H4 (cell line): ENCODE measurements around the gene FLT1. TPM values are rescaled to one million over a fixed set of nuclear protein-coding genes. Genes with fewer than 3 reads are reported as not detected.

Experiments used
- DNase-seq: peaks from one replicate; pipeline ENCODE4 v3.0.0-alpha.2; 2015; ENCODE audit warnings: low spot score
- total RNA-seq: library from RNA; depleted of rRNA; stranded (reverse); fragments of >200 nt; shearing (Covaris generic); gene quantifications from 2 replicates; pipeline ENCODE4 v1.2.3, GENCODE V29; 2014

Gene FLT1
- total RNA-seq, 1 experiment from 2014 or later: 0.43 TPM

GRCh38 chr13:28458608-28459007, 36.3 kb downstream of the FLT1 start:
- no peak for DNase-seq

GRCh38 chr13:28458051-28458450, 36.9 kb downstream of the FLT1 start:
- no peak for DNase-seq

- DNase-seq: no peak
Measured at GRCh38 chr13:28457521-28457920, 37.4 kb downstream of the FLT1 start.

GRCh38 chr13:28455580-28456194, 39.2 kb downstream of the FLT1 start:
- DNase-seq: no peak

- DNase-seq: no peak
Measured at GRCh38 chr13:28452755-28453154, 42.2 kb downstream of the FLT1 start.

GRCh38 chr13:28451482-28452217, 43.3 kb downstream of the FLT1 start:
- no peak for DNase-seq

- no peak for DNase-seq
Measured at GRCh38 chr13:28449826-28450773, 44.8 kb downstream of the FLT1 start.

GRCh38 chr13:28448651-28449358, 46.1 kb downstream of the FLT1 start:
- no peak for DNase-seq

GRCh38 chr13:28447989-28448388, 46.9 kb downstream of the FLT1 start:
- no peak for DNase-seq

GRCh38 chr13:28447206-28447605, 47.7 kb downstream of the FLT1 start:
- no peak for DNase-seq

- DNase-seq: no peak
Measured at GRCh38 chr13:28442839-28443238, 52.1 kb downstream of the FLT1 start.

GRCh38 chr13:28441529-28441928, 53.4 kb downstream of the FLT1 start:
- no peak for DNase-seq

- DNase-seq: no peak
Measured at GRCh38 chr13:28440774-28441504, 54.0 kb downstream of the FLT1 start.

- no peak for DNase-seq
Measured at GRCh38 chr13:28438598-28439334, 56.2 kb downstream of the FLT1 start.

- no peak for DNase-seq
Measured at GRCh38 chr13:28438067-28438466, 56.9 kb downstream of the FLT1 start.

- DNase-seq: no peak
Measured at GRCh38 chr13:28435917-28436316, 59.0 kb downstream of the FLT1 start.

GRCh38 chr13:28434926-28435325, 60.0 kb downstream of the FLT1 start:
- DNase-seq: no peak

GRCh38 chr13:28432816-28433560, 61.9 kb downstream of the FLT1 start:
- DNase-seq: no peak

- DNase-seq: no peak
Measured at GRCh38 chr13:28429685-28430290, 65.1 kb downstream of the FLT1 start.
